SU-DHL-6 (cell line): ENCODE data around the gene FAM24A.

Source experiments
- H2AFZ ChIP-seq: fragments of 200-600 bp; sonication (generic); 2 replicates; pipeline ENCODE4 v1.6.1; 2014; ENCODE audit warnings: low read depth, mild to moderate bottlenecking, moderate library complexity, mixed read lengths, antibody characterized with exemption, low read length; ENCODE audit not compliant: severe bottlenecking
- H3F3A ChIP-seq: fragments of 200-600 bp; shearing (Covaris generic); 2 replicates; pipeline ENCODE4 v1.6.0; 2016; ENCODE audit warnings: antibody characterized with exemption, mild to moderate bottlenecking; ENCODE audit not compliant: insufficient read depth
- H3K27ac ChIP-seq: fragments of 200-600 bp; sonication (generic); 2 replicates; pipeline ENCODE4 v1.5.1; 2016; ENCODE audit warnings: low read depth, mild to moderate bottlenecking, low read length, moderate library complexity, mixed read lengths
- H3K27me3 ChIP-seq: fragments of 200-600 bp; sonication (generic), shearing (Covaris generic); 2 replicates; pipeline ENCODE4 v1.6.0; 2014; ENCODE audit warnings: mild to moderate bottlenecking, low read length
- H3K36me3 ChIP-seq: fragments of 200-600 bp; sonication (generic); 2 replicates; pipeline ENCODE4 v1.6.1; 2014; ENCODE audit warnings: mild to moderate bottlenecking, low read length, mixed read lengths
- H3K4me2 ChIP-seq: fragments of 300-600, 200-600 bp; shearing (Covaris generic), sonication (generic); 2 replicates; pipeline ENCODE4 v1.6.0; 2014; ENCODE audit warnings: low read length, low read depth, mild to moderate bottlenecking; ENCODE audit not compliant: poor library complexity, severe bottlenecking
- H3K4me3 ChIP-seq: fragments of 200-600 bp; sonication (generic); 2 replicates; pipeline ENCODE4 v1.5.1; 2014; ENCODE audit warnings: antibody characterized with exemption, low read length, mild to moderate bottlenecking, mixed read lengths; ENCODE audit not compliant: insufficient read depth, poor library complexity, severe bottlenecking
- H3K79me2 ChIP-seq: fragments of 200-600 bp; sonication (generic); 2 replicates; pipeline ENCODE4 v1.6.1; 2014; ENCODE audit warnings: mild to moderate bottlenecking, low read length, moderate library complexity; ENCODE audit not compliant: insufficient read depth
- H3K9ac ChIP-seq: fragments of 200-600 bp; sonication (generic); 2 replicates; pipeline ENCODE4 v1.7.0; 2014; ENCODE audit warnings: mild to moderate bottlenecking, low read length
- H3K9me2 ChIP-seq: fragments of 200-600 bp; sonication (generic); replicated peaks from 2 replicates; pipeline ENCODE4 v1.6.1; 2014; ENCODE audit warnings: low read length; ENCODE audit not compliant: insufficient read depth
- H3K9me3 ChIP-seq: fragments of 200-600 bp; sonication (generic); 2 replicates; pipeline ENCODE4 v1.6.1; 2014; ENCODE audit warnings: low read length, mixed read lengths; ENCODE audit not compliant: insufficient read depth
- H4K20me1 ChIP-seq: fragments of 200-600 bp; sonication (generic); 2 replicates; pipeline ENCODE4 v1.6.1; 2014; ENCODE audit warnings: low read depth, mild to moderate bottlenecking, antibody characterized with exemption, low read length, moderate library complexity, mixed read lengths
- EZH2phosphoT487 ChIP-seq: fragments of 200-600 bp; sonication (generic), shearing (Covaris generic); conservative IDR thresholded peaks from 2 replicates; pipeline ENCODE4 v1.6.1; 2018; ENCODE audit warnings: mild to moderate bottlenecking, antibody characterized with exemption, low read length, moderate library complexity, mixed read lengths
- TF ChIP-seq, protein P1 (sequence below): fragments of 200-600 bp; sonication (generic); IDR thresholded peaks from one replicate; pipeline ENCODE4 v1.5.1; 2017; ENCODE audit warnings: antibody characterized with exemption, mild to moderate bottlenecking, low read length, moderate library complexity; ENCODE audit not compliant: insufficient read depth, poor library complexity, severe bottlenecking

FAM24A gene

DNA sequence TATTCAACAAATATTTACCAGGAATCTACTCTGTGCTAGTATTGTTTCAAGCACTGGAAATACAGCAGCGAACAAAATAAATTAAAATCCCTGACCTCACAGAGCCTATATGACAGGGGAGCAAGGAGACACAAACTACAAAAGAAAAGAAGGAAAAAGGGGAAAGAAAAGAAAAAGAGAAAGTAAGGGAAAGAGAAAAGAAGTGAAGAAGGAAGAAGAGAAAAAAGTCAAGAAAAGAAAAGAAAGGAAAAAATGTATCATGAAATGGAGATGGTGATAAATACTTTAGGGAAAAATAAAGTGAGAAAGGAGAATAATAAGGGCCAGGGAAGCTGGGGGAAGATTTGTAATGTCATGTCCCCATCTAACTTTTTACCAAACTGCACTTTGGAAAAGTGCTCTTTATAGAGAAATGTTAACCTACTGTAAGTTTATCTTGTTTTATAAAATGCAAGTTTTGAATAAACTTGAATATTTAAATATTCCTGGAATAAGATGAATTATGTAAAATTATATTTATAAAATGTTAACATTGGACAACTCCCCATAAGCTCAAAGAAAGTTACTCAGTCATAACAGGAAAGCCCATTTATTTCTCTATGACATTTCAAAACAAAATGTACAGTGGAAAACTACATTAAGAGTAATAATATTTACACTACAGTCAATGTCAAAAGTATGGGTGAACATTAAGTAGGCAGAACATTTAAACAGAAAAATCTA lies 28.9 kb downstream of the FAM24A start:
- no peak overlapping the region for H2AFZ ChIP-seq
- H3K36me3 ChIP-seq, result peaks cover 27% of the 10 kb centered on the region

DNA sequence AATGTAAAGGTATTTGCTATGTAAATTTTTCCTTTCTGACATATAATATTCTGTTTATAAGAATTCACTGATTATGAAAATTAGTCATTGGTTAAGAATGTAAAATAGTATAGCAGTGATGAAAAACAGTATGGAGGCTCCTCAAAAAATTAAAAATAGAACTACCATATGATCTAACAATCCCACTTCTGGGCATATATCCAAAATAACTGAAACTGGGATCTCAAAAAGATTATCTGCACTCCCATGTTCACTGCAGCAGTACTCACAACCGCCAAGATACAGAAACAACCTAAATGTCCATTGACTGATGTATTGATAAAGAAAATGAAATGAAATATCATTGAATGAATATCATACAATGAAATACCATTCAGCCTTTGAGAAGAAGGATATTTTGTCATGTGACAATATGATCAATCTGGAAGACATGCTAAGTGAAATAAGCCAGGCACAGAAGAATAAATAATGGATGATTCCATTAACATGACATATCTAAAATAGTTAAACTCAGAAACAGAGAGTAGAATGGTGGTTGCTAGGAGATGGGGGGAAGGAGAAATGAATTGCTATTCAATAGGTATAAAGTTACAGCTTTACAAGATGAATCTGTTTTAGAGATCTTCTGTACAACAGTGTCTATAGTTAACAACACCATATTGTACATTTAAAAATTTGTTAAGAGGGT lies 29.6 kb downstream of the FAM24A start:
- TF ChIP-seq, protein P1, sequence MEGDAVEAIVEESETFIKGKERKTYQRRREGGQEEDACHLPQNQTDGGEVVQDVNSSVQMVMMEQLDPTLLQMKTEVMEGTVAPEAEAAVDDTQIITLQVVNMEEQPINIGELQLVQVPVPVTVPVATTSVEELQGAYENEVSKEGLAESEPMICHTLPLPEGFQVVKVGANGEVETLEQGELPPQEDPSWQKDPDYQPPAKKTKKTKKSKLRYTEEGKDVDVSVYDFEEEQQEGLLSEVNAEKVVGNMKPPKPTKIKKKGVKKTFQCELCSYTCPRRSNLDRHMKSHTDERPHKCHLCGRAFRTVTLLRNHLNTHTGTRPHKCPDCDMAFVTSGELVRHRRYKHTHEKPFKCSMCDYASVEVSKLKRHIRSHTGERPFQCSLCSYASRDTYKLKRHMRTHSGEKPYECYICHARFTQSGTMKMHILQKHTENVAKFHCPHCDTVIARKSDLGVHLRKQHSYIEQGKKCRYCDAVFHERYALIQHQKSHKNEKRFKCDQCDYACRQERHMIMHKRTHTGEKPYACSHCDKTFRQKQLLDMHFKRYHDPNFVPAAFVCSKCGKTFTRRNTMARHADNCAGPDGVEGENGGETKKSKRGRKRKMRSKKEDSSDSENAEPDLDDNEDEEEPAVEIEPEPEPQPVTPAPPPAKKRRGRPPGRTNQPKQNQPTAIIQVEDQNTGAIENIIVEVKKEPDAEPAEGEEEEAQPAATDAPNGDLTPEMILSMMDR, result no peak
- TF ChIP-seq EZH2phosphoT487, result no peak
- peaks cover 27% of the 10 kb centered on the region for H3K36me3 ChIP-seq
- H4K20me1 ChIP-seq, result no peaks in the 10 kb centered on the region
- H3F3A ChIP-seq, result no peaks in the 10 kb centered on the region
- no peak overlapping the region for H3K9ac ChIP-seq
- no peak overlapping the region for H3K27ac ChIP-seq
- no peak overlapping the region for H3K4me3 ChIP-seq
- no peaks in the 10 kb centered on the region for H3K79me2 ChIP-seq
- H3K9me3 ChIP-seq, result no peaks in the 10 kb centered on the region
- no peaks in the 10 kb centered on the region for H3K27me3 ChIP-seq
- no peaks in the 10 kb centered on the region for H3K9me2 ChIP-seq
- no peak overlapping the region for H2AFZ ChIP-seq
- H3K4me2 ChIP-seq, result no peak overlapping the region

More for the DNA sequence above, 28.9 kb downstream of the FAM24A start:
- no peaks in the 10 kb centered on the region for H3K9me2 ChIP-seq
- no peaks in the 10 kb centered on the region for H3F3A ChIP-seq
- no peaks in the 10 kb centered on the region for H3K79me2 ChIP-seq
- H4K20me1 ChIP-seq, result no peaks in the 10 kb centered on the region
- H3K4me2 ChIP-seq, result no peak overlapping the region
- no peaks in the 10 kb centered on the region for H3K9me3 ChIP-seq
- no peaks in the 10 kb centered on the region for H3K27me3 ChIP-seq
- H3K27ac ChIP-seq, result no peak overlapping the region
- H3K4me3 ChIP-seq, result no peak overlapping the region
- no peak for TF ChIP-seq EZH2phosphoT487
- TF ChIP-seq, protein P1, result no peak
- H3K9ac ChIP-seq, result no peak overlapping the region

DNA sequence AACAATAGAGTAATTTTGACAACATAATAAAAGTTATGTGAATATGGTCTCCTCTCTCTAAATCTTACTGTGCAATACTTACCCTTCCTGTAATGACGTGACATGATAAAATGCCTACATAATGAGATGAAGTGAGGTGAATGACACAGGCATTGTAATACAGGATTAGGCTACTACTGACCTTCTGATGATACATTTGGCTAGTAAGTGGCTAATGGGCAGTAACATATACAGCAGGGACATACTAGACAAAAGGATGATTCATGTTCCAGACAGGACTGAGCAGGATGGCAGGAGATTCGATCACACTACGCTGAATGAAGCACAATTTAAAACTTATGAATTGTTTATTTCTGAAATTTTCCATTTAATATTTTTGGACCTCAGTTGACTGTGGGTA lies 38.9 kb downstream of the FAM24A start:
- H3K4me3 ChIP-seq, result no peak overlapping the region
- no peaks in the 10 kb centered on the region for H4K20me1 ChIP-seq
- TF ChIP-seq EZH2phosphoT487, result no peak
- TF ChIP-seq, protein P1, result no peak
- no peaks in the 10 kb centered on the region for H3K9me3 ChIP-seq
- H3K4me2 ChIP-seq, result no peak overlapping the region
- H3F3A ChIP-seq, result no peaks in the 10 kb centered on the region; the same call in 1 of the 2 replicates
- H3K79me2 ChIP-seq, result peaks cover 4% of the 10 kb centered on the region
- H3K9ac ChIP-seq, result no peak overlapping the region
- H3K27me3 ChIP-seq, result no peaks in the 10 kb centered on the region
- no peak overlapping the region for H3K27ac ChIP-seq
- H2AFZ ChIP-seq, result no peak overlapping the region
- H3K9me2 ChIP-seq, result no peaks in the 10 kb centered on the region
- H3K36me3 ChIP-seq, result peaks cover 6% of the 10 kb centered on the region; the same call in 1 of the 2 replicates
